Spleen (tissue), 7 donors: ENCODE results near the gene OSBPL10.

Experiments
- CTCF ChIP-seq, 11 experiments: fragments of 200-600 bp in 7 of 11; fragments of 450-650 bp in 4 of 11; sonication (generic) in 4 of 11; IDR thresholded peaks in 8 of 11; conservative IDR thresholded peaks in 3 of 11; 1 replicate in 7 of 11; 2 replicates in 4 of 11; pipeline versions ENCODE4 v1.4.0 to v1.8.0; 2016 to 2021; ENCODE audit warnings: antibody characterized with exemption in 11 of 11, inconsistent platforms in 4 of 11, mild to moderate bottlenecking in 1 of 11
- POLR2A ChIP-seq, 3 donors: fragments of 450-650 bp; IDR thresholded peaks; one replicate each; pipeline ENCODE4 v1.5.1; 2017; ENCODE audit warnings: antibody characterized with exemption in 3 of 3, mild to moderate bottlenecking in 1 of 3
- donor health status: DM: no; HTN: no; CAD: no; lungs with moderate emphysema.
- donor health status: DM: no; HTN: no; CAD: no.
- donor health status: DM: no; HTN: no; CAD: no.

GRCh38 chr3:31903686-31904431 lies 77.2 kb downstream of the OSBPL10 start:
- TF ChIP-seq CTCF (IDR thresholded peaks at IDR 0.05 in 8 of 11, conservative IDR thresholded peaks at IDR 0.05 in 3 of 11) (no peak), POLR2A (IDR thresholded peaks at IDR 0.05) (no peak)
